LNCaP clone FGC (cell line): ENCODE results near the gene RBCK1.
A peak's percentile ranks its signal among the peaks of the same experiment; 100 is the strongest.

ENCODE experiments used
- DNase-seq: peaks from one replicate; pipeline ENCODE4 v3.0.0-alpha.2; 2011; ENCODE audit warnings: low read depth
- H3K4me3 ChIP-seq: 2 replicates; pipeline ENCODE4 v1.5.1; 2011; ENCODE audit warnings: mild to moderate bottlenecking, low read depth, low read length, control low read depth
- CTCF ChIP-seq: IDR thresholded peaks from 2 replicates; pipeline ENCODE4 v1.5.1; 2012; ENCODE audit warnings: mild to moderate bottlenecking; ENCODE audit not compliant: control insufficient read depth, insufficient read depth; ENCODE audit errors: extremely low read depth

RBCK1 gene

GRCh38 chr20:364905-365794, 42.9 kb upstream of the RBCK1 start:
- DNase-seq: no peak

DNA sequence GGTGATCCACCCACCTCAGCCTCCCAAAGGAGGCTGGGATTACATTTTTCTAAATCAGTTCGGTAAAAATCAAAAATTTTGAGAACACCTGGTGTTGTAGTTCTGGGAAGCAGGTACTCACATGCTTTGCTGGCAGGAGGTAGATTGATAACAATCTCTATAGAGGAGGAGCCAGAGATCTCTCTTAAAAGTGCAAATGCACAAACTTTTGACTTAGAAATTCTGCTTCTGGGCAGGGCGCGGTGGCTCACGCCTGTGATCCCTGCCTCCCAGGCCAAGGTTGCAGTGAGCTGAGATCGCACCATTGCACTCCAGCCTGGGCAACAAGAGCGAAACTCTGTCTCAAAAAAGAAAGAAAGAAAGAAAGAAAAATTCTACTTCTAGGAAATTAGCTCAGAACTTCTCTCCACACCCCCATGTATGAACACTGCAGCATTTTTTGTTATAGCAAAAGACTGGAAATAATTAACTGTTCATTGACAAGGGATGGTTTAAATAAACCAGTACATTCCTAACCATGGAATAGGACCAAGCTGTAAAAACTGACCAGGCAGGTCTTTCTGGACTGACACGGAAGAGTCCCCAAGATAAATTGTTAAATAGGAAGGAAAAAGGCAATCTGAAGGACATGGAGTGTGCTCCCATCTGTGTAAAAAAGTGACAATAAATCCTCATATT, 41.9 kb upstream of the RBCK1 start:
- H3K4me3 ChIP-seq: peak overlapping the region; percentile 34
- peak; percentile 76 for DNase-seq
- TF ChIP-seq CTCF: no peak

More at GRCh38 chr20:364905-365794, 42.9 kb upstream of the RBCK1 start:
- H3K4me3 ChIP-seq: no peak overlapping the region
- TF ChIP-seq CTCF: no peak

DNA sequence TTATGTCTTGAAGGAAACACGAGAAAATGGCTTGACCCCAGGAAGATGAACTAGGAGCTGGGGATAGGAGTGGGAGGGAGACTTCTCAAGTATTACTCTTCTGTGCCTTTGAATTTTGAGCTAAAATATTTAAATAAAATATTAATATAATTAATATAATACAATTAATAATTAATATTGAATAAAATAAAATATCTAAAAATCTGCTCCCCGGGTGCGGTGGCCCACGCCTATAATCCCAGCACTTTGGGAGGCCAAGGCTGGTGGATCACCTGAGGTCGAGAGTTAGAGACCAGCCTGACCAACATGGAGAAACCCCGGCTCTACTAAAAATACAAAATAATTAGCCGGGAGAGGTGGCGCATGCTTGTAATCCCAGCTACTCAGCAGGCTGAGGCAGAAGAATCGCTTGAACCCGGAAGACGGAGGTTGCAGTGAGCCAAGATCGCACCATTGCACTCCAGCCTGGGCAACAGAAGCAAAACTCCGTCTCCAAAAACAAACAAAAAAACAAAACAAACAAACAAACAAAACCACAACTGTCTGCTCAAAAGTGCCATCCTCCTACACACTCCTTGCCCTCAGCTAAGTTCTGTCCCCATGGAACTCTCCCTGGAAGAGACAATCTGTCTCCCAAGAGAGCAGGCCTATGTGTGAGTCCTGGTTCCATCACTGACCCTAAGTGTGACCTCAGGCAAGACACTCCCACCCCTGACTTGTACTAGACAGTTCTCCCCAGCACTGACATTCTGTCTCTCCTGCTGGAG, 41.2 kb upstream of the RBCK1 start:
- no peak for TF ChIP-seq CTCF
- no peak for DNase-seq
- H3K4me3 ChIP-seq: peak overlapping the region; percentile 34

- no peak overlapping the region for H3K4me3 ChIP-seq
- no peak for DNase-seq
- no peak for TF ChIP-seq CTCF
Observed at GRCh38 chr20:367486-367887, 40.6 kb upstream of the RBCK1 start.

DNA sequence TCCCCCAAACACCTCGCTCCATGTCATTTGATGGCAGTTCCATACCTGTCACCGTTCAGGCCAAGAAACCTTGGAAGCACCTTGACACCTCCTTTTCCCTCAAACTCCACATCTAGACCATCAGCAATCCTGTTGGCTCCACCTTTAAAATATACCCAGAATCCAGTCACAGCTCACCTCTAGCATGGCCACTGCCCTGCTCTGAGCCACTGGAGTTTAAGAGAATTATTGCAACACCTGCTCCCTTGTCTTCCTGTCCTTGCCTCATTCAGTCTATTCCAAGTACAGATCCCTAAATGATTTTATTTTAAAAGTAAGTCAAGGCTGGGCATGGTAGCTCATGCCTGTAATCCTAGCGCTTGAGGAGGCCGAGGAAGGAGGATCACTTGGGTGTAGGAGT, 39.2 kb upstream of the RBCK1 start:
- TF ChIP-seq CTCF: no peak
- no peak overlapping the region for H3K4me3 ChIP-seq
- no peak for DNase-seq

DNA sequence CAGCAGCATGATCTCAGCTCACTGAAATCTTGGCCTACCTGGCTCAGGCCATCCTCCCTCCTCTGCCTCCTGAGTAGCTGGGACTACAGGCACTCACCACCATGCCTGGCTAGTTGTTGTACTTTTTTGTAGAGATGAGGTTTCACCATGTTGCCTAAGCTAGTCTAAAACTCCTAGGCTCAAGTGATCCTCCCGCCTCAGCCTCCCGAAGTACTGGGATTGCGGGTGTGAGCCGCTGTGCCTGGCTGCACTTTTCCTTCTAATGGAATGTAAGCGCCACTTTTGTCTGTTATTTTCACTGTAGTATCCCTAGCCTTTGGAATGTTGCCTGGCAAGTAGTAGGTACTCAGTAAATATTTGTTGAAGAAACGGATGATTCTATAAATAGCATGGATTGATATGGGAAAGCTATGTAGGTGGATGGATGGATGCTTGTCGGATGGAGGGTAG, 37.9 kb upstream of the RBCK1 start:
- no peak overlapping the region for H3K4me3 ChIP-seq
- DNase-seq: peak; percentile 79
- no peak for TF ChIP-seq CTCF
